Hepatocyte (in vitro differentiated cells): ENCODE data around the gene CASP7.

Experiments used
- CTCF ChIP-seq: fragments of 200-600 bp; sonication (generic); IDR thresholded peaks from 2 replicates; pipeline ENCODE4 v1.5.1; 2016; ENCODE audit warnings: antibody characterized with exemption, mild to moderate bottlenecking; ENCODE audit not compliant: poor library complexity
- EZH2 ChIP-seq: fragments of 200-600 bp; sonication (generic); IDR thresholded peaks from 2 replicates; pipeline ENCODE4 v1.6.1; 2016; ENCODE audit warnings: antibody characterized with exemption, mild to moderate bottlenecking, borderline replicate concordance
- EZH2phosphoT487 ChIP-seq: fragments of 200-600 bp; sonication (generic); IDR thresholded peaks from one replicate; pipeline ENCODE4 v1.6.1; 2018; ENCODE audit warnings: antibody characterized with exemption, mild to moderate bottlenecking, low read depth, moderate library complexity; ENCODE audit not compliant: unreplicated experiment, severe bottlenecking

- TF ChIP-seq CTCF (no peak), EZH2phosphoT487 (no peak), EZH2 (no peak)
These were observed 38.0 kb upstream of the CASP7 start for GRCh38 chr10:113641702-113642101.
